Measurements from ENCODE around the gene PDHX. TPM values are rescaled to one million over a fixed set of nuclear protein-coding genes. Genes with fewer than 3 reads are reported as not detected.

The PDHX gene
- total RNA-seq, 6 experiments from 2014 or later: 21.3 to 31.3 (median 28.8) TPM

DNA sequence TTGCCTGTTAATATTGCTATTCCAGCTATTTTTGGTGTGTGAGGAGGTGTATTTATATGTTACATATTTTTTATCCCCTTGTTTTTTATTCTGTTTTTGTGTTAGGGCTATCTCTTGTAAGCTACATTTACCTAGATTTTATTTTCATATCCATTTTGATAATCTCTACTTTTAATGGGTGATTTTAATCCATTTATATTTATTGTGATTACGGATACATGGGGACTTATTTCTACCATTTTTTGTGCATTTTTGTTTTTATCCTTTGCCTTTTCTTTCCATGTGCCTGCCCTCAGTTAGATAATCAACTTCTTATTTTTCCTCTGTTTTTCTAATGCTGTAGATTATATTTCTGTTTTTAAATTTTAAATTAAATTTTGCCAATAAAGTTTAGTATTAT is 28.3 kb downstream of the PDHX start:
- H3K4me1 ChIP-seq: no peaks in the 10 kb centered on the region
- no peak for ATAC-seq
- TF ChIP-seq POLR2A (IDR thresholded peaks at IDR 0.05): no peak
- TF ChIP-seq, protein P1, sequence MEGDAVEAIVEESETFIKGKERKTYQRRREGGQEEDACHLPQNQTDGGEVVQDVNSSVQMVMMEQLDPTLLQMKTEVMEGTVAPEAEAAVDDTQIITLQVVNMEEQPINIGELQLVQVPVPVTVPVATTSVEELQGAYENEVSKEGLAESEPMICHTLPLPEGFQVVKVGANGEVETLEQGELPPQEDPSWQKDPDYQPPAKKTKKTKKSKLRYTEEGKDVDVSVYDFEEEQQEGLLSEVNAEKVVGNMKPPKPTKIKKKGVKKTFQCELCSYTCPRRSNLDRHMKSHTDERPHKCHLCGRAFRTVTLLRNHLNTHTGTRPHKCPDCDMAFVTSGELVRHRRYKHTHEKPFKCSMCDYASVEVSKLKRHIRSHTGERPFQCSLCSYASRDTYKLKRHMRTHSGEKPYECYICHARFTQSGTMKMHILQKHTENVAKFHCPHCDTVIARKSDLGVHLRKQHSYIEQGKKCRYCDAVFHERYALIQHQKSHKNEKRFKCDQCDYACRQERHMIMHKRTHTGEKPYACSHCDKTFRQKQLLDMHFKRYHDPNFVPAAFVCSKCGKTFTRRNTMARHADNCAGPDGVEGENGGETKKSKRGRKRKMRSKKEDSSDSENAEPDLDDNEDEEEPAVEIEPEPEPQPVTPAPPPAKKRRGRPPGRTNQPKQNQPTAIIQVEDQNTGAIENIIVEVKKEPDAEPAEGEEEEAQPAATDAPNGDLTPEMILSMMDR (IDR thresholded peaks at IDR 0.05): no peak
- H3K9me3 ChIP-seq: no peaks in the 10 kb centered on the region
- no peak for DNase-seq
- H3K4me3 ChIP-seq: no peak overlapping the region
- H3K27ac ChIP-seq: no peak overlapping the region
- 100% methylated on average over 1 of the region's 1 CpG for WGBS (ENCODE audit: insufficient coverage, low coverage, low lambda C conversion rate, missing lambda C conversion rate)
- no peaks in the 10 kb centered on the region for H3K36me3 ChIP-seq
- intact Hi-C loops (cut with DNase I): no loop called here
- H3K27me3 ChIP-seq: no peaks in the 10 kb centered on the region

DNA sequence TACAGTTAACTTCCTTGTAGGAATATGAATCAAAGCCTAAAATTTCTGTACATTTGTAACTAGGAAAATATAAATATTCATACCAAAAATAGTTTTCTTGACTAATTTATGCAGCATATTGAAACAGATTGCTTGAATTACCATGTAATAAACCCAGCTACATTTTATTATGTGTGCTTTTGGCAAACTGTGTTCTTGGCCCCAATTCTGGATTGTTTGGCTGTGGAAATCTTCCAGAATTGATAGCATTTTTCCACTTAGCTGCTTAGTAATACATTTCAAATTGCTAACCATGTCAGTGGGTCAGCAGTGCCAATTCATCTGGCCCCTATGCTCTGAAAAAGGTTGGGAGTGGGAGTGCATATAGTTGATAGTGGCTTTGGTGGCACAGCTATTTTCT is 32.3 kb downstream of the PDHX start:
- peak in 3 of 4 donors; percentile 48 to 77 (median 70) for ATAC-seq
- DNase-seq: no peak

DNA sequence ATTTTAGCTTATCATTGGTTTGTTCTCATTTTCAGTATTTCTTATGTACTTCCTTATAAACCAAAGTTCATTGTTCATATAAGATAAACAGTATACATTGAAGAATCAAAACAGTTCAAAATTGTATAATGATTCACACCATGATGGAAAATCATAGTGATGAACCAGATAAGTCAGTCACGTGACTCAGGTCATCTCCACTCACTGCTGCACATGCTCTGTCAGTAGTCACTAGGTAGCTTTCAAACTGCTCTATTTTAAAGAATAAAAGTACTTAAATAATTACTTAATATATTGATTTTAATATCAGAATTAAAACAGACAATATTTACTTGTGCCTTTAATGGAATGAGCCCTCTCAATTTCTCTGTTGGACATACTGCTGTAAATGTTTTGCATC is 37.5 kb downstream of the PDHX start:
- 84% methylated on average over 1 of the region's 1 CpG for WGBS (ENCODE audit: insufficient coverage, low coverage, low lambda C conversion rate, missing lambda C conversion rate)
- no peak overlapping the region for H3K27ac ChIP-seq
- H3K9me3 ChIP-seq: no peaks in the 10 kb centered on the region
- DNase-seq (no peak), ATAC-seq (no peak)
- intact Hi-C loops (cut with DNase I): no loop called here
- no peak for TF ChIP-seq POLR2A (IDR thresholded peaks at IDR 0.05)
- TF ChIP-seq, protein P1 (IDR thresholded peaks at IDR 0.05): no peak
- no peaks in the 10 kb centered on the region for H3K36me3 ChIP-seq
- peaks cover 0 to 4% (median under 1%) of the 10 kb centered on the region in 4 donors for H3K4me1 ChIP-seq
- H3K27me3 ChIP-seq: no peaks in the 10 kb centered on the region
- no peak overlapping the region for H3K4me3 ChIP-seq

More for the DNA sequence above, 32.3 kb downstream of the PDHX start:
- intact Hi-C loops (cut with DNase I): no loop called here
- no peaks in the 10 kb centered on the region for H3K9me3 ChIP-seq
- peak overlapping the region in 1 of 3 donors; percentile 1 for H3K27ac ChIP-seq
- no peaks in the 10 kb centered on the region for H3K27me3 ChIP-seq
- TF ChIP-seq, protein P1 (IDR thresholded peaks at IDR 0.05): no peak
- no peak for TF ChIP-seq POLR2A (IDR thresholded peaks at IDR 0.05)
- no peaks in the 10 kb centered on the region for H3K36me3 ChIP-seq
- no peak overlapping the region for H3K4me3 ChIP-seq
- no peaks in the 10 kb centered on the region for H3K4me1 ChIP-seq

DNA sequence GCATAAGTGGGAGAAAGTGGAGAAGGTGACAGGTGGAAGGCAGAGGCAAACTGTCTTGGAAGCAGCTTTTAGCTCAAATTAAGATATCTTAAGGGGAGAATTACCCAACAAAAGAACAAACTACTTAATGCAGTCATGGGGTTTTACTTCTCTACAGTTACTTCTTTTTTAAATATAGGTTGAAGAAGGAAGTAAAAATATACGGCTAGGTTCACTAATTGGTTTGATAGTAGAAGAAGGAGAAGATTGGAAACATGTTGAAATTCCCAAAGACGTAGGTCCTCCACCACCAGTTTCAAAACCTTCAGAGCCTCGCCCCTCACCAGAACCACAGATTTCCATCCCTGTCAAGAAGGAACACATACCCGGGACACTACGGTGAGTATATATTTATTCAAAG is 40.8 kb downstream of the PDHX start:
- no peak overlapping the region for H3K4me3 ChIP-seq
- TF ChIP-seq, protein P1 (IDR thresholded peaks at IDR 0.05): no peak
- no peak for TF ChIP-seq POLR2A (IDR thresholded peaks at IDR 0.05)
- no peaks in the 10 kb centered on the region for H3K9me3 ChIP-seq
- 77% methylated on average over 5 of the region's 5 CpGs for WGBS (ENCODE audit: insufficient coverage, low coverage, low lambda C conversion rate, missing lambda C conversion rate)
- peaks cover 0 to 4% (median under 1%) of the 10 kb centered on the region in 4 donors for H3K4me1 ChIP-seq
- H3K36me3 ChIP-seq: no peaks in the 10 kb centered on the region
- DNase-seq: no peak
- no peaks in the 10 kb centered on the region for H3K27me3 ChIP-seq
- intact Hi-C loops (cut with DNase I): no loop called here
- peak overlapping the region in 1 of 3 donors; percentile 39 for H3K27ac ChIP-seq
- ATAC-seq: peak in 1 of 4 donors; percentile 13

DNA sequence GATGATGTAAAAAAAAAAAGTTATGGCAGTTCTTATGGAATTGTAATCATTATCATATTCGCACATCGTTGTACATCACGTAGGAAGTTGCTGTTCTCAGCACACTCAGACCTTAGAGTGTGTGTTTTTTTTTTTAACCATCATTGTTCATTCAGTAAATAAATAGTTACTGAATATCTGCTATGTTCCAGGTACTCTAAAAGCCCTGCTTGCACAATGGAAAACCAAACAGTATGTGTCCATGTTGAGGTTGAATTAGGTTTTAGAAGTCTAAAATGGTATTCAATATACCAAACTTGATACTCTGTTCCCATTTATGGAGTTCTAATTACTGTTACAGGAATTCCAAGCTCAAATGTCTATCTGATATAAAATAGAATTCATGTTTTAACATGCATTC is 41.2 kb downstream of the PDHX start:
- TF ChIP-seq, protein P1 (IDR thresholded peaks at IDR 0.05): no peak
- TF ChIP-seq POLR2A (IDR thresholded peaks at IDR 0.05): no peak
- no peaks in the 10 kb centered on the region for H3K36me3 ChIP-seq
- intact Hi-C loops (cut with DNase I): no loop called here
- ATAC-seq: peak; percentile 66 to 91 (median 81)
- H3K4me1 ChIP-seq: peaks cover 0 to 4% (median under 1%) of the 10 kb centered on the region in 4 donors
- H3K4me3 ChIP-seq: no peak overlapping the region
- 64% methylated on average over 3 of the region's 3 CpGs for WGBS (ENCODE audit: insufficient coverage, low coverage, low lambda C conversion rate, missing lambda C conversion rate)
- no peaks in the 10 kb centered on the region for H3K27me3 ChIP-seq
- H3K27ac ChIP-seq: peak overlapping the region in 1 of 3 donors; percentile 58
- DNase-seq: no peak
- H3K9me3 ChIP-seq: no peaks in the 10 kb centered on the region

All from right lobe of liver (tissue), 6 donors.